Adrenal gland (tissue), 5 donors: Measurements from ENCODE around the gene TMX4.

Experiments used
- CTCF ChIP-seq, 6 experiments: fragments of 450-650 bp in 4 of 6; fragments of 200-600 bp in 2 of 6; sonication (generic) in 1 of 6; IDR thresholded peaks; 1 replicate in 5 of 6; 2 replicates in 1 of 6; pipeline versions ENCODE4 v1.5.1 to v1.8.0; 2016 to 2021; ENCODE audit warnings: antibody characterized with exemption in 6 of 6, mild to moderate bottlenecking in 2 of 6, moderate library complexity in 1 of 6
- POLR2A ChIP-seq, 2 donors: fragments of 450-650 bp; IDR thresholded peaks; one replicate each; pipeline ENCODE4 v1.6.1; 2017; ENCODE audit warnings: antibody characterized with exemption in 2 of 2, mild to moderate bottlenecking in 2 of 2, moderate library complexity in 1 of 2
- donor health status: DM: no; HTN: no; CAD: no.

GRCh38 chr20:8061861-8062518 is 42.4 kb upstream of the TMX4 start:
- TF ChIP-seq CTCF (IDR thresholded peaks at IDR 0.05) = no peak
- no peak for TF ChIP-seq POLR2A (IDR thresholded peaks at IDR 0.05)
